CD4-positive, alpha-beta T cell treated with Interleukin-15 for 1 hour (primary cell): ENCODE results near the gene FAM185A.
"Not testable (repeated sequence)": the region's sequence is repeated elsewhere in the genome, so short reads cannot be mapped to it uniquely, and the experiment has no call there.

ENCODE experiments used
- DNase-seq: peaks from one replicate; pipeline ENCODE4 v3.0.0-alpha.2; 2020

FAM185A gene

DNA sequence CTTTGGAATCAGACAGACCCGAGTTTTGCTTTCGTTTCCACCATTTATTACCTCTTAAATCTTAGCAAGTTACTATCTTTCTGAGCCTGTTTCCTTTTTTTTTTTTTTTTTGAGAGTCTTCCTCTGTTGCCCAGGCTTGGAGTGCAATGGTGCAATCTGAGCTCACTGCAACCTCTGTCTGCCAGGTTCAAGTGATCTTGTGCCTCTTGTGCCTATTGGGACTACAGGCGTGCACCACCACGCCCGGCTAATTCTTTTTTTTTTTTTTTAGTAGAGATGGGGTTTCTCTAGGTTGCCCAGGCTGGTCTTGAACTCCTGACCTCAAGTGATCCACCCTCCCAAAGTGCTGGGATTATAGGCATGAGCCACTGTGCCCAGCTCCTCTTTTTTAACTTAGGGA, 84.5 kb downstream of the FAM185A start:
- DNase-seq, result no peak

GRCh38 chr7:102834466-102834865, 85.7 kb downstream of the FAM185A start:
- no peak for DNase-seq

DNA sequence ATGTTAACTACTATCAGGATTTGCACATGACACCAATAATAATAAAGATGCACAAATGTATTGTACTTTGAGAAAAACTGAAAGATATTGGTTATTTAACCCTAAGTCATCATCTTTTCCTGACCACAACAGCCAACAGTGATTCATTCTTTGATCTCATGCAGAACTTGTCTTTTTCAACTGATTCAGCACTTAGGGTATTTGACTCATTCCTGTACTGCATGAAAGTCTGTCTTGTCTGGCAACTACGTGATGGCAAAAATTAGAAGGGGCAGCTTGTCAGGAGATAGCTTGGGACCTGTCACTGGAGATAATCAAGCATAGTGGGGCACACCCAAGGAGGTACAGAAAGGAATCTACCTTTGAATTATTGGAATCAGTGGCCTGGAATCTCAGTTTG, 86.2 kb downstream of the FAM185A start:
- no peak for DNase-seq

DNA sequence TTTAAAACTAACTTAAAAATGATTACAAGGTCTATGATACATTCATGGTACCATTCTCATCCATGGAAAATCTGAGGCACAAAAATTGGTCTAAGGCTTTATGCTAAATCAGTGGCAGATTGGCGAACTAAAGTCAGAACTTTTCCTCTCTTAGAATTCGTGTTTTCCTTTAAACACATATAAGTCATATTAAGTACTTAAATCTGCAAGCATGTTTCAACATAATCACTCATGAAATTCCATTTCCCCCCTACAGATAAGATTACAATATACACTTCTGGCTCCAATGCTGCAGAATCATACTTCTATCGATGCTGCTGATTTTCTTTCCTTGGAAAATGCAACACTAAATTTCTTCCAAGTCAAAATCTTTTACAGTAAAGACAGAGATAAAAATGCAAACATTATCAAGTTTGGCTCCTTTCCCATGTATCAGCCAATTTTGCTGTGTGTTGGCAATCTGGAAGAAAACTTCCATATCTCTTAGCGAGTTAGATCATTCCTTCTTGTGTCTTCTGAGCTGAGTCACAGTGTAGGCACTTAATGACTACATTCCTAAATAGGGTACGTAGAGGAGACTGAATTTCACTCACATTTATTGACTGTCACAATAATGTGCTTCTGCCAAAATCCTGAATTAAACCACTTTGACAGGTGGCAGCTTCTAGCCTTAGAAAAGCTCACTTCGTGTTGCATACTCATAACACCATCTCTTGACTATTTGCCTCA, 87.6 kb downstream of the FAM185A start:
- no peak for DNase-seq

DNA sequence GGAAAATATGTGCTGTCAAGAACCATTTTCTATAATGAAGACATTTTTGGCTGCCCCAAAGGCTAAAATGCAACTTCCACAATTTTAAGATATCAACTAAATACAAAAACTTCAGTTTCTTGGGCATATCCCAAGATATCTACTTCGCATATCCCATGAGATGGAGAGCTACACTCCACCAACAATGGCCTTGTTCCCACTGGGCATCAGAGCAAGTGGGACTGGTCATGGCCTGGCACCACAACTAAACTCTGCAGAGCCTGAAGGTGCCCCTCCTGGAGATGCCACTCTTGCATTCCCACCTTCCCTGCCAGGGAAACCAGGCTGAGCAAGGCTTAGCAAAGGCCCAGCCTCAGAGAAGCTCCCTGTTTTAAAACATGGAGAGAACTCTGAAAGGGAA, 88.2 kb downstream of the FAM185A start:
- no peak for DNase-seq

DNA sequence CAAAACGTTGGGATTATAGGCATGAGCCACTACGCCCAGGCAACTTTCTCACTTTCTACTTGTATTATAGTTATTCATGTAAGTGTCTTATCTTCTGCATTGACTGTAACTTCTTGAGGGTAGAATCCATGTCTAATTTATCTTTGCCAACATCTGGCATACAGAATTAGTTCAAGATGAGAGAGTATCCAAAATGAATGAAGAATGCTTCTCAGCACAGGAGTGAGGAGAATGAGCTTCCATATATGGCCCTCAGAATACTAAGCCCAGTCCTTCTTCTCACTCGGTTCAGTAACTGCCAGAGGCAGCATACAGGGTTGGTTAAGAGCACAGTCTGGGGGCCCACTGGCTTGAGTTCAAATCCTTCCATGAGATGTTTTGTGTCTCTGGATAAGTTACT, 89.0 kb downstream of the FAM185A start:
- DNase-seq, result no peak

GRCh38 chr7:102838572-102839101, 89.8 kb downstream of the FAM185A start:
- DNase-seq, result not testable (repeated sequence)

GRCh38 chr7:102840404-102840803, 91.6 kb downstream of the FAM185A start:
- no peak for DNase-seq

GRCh38 chr7:102841290-102841689, 92.5 kb downstream of the FAM185A start:
- DNase-seq, result no peak

DNA sequence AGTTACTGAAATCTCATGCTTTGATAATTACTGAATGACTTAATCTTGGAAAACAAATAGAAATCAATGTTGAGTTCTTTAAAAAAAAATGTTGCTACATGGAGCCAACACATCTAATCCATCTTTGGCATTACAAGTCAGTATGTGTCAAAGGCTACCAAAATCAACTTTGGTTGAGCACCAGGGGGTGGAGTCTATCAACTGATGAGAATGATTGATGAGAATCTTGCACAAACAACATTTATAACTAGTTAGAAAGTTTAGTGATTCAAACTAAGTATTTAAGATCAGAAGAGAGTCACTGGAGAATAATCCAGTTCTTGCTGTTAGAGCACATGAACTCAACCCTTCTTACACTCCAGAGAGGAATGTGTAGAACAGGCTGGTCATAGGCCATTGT, 93.5 kb downstream of the FAM185A start:
- no peak for DNase-seq

GRCh38 chr7:102843850-102844249, 95.1 kb downstream of the FAM185A start:
- no peak for DNase-seq

DNA sequence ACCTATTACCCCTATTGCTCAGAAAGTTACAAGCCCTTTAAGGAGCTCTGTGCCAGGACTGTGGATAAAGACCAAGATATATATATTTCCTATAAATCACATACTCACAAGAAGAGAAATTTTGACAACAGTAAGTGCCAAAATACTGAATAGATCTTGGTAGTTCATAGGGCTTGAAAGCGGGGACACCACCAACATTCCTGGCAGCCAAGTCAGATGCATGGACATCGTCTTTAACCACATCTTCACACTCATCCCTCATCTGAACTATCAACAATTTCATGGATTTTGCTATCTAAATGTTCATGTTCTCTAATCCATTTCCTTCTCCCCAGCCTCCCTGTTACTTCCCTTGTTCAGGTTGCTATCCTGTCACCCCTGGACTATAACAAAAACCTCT, 96.5 kb downstream of the FAM185A start:
- no peak for DNase-seq

DNA sequence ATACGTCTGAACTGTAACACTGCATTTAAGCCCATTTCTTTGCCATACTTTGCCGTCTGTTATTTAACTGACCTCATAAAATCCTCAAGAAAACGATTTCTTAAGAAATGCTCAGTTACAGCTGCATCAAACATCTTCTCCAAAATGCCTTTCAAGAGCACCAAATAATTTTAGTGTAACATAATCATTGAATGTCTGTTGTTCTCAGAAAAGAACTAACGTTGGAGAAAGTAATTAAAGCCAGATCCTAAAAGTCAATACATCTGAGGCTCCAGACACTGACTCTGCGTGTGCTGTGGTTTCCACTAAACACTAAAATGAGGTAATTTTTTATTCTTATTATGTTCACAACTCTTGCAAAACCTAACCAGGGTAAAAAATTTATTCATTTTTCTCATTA, 100.3 kb downstream of the FAM185A start:
- DNase-seq, result no peak

- DNase-seq, result no peak
These were observed 100.7 kb downstream of the FAM185A start for GRCh38 chr7:102849538-102849937.

DNA sequence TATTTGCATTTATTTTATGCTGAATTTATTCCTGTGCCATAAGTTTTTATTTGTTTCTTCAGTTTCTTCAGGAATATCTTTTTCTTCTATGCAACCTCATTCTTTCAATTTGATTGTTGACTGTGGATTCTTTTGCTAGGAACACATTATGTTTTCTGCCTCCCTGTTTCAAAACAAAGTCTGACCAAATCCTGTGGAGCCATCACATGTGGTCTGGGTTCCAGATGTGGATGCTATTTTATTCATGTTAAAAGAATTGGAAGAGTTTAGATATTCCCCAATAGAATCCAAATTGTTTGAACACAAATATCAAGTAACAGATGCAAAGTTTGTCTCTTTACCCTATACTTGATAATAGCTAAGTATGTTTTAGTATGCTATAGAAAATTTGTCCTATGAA, 107.2 kb downstream of the FAM185A start:
- no peak for DNase-seq
